GM18520 (cell line): ENCODE data around the gene ACTRT3.
"Not testable (repeated sequence)": the region's sequence is repeated elsewhere in the genome, so short reads cannot be mapped to it uniquely, and the experiment has no call there.

ENCODE experiments used
- ATAC-seq: cut with Tn5 transposase; IDR thresholded peaks from one replicate; pipeline ENCODE4 v1.9.1; 2021; ENCODE audit not compliant: unreplicated experiment

Gene ACTRT3

DNA sequence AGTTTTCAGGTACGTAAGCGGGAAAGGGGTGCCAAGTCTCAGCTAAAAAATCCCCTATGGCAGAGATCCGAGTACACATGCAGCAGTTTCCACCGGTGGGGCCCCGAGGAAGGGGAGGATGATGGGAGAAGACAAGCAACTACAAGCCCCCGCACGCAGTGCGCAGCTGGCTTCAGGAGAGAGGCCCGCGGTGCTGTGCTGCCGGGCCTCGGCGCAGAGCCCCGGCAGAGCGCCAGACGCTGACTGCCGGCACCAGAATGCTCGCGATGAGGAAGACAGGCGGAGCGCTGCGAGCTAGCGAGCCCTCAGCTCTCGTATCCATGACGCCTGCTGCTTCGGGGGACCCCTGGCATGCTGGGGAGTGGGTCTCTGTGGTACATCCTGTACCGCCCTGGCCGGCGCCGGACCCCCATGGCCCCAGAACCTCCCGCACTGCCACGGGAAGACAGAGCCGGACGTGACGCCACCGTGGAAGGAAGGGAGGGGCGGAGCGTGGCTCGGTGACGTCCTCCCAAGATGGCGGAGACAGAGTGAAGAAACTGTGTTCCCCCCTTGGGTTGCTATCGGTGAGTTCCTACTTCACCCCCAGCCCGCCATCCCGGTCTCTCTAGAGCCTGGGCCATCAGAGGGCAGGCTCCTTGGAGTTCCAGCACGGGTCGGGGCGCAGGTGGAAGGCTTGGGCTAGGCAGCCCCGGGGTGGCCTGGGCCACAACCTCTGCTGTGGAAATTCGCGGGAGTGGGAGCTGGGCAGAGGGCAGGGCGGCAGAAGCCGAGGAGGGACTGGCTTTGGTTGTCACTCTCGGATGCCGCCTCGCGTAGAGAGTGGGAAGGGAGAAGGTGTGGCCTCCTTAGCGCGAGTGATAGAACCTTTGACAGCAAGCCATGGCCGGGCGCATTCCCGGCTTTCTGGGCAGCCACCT lies 3.8 kb upstream of the ACTRT3 start, which contains the start of gene MYNN:
Gene MYNN, plus strand, starts transcription at position 500 of the 920 bp plus-strand sequence. CDS start 900 bp downstream, outside the sequence.
- peak; percentile 77 for ATAC-seq

DNA sequence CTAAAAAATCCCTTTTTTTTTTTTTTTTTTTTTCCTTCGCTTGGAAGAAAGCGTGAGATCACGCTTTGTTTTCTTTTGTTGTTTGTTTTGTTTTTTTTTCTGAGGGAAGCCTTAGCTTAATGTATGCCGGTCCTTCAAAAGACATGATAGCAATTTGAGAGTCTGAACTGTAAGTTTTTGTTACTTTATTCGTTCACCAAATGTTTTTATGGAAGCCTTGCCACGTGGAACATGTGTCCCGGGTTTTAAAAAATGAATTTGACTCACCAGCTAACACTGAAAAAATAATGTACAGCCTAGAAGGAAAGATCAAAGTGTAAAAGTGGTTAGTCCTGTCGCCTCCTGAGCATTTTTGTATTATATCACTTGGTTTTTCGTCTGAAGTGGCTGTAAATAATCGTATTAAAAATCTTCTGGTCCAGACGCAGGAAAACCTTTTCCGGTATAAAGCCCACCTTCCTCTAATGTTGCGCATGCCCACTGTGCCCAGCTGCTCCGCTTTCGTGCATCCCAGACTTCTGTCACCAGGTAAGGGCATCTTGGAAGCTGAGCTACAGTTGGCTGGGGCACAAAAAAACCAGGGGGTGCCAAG lies 3.0 kb upstream of the ACTRT3 start:
- ATAC-seq, result peak; percentile 3

DNA sequence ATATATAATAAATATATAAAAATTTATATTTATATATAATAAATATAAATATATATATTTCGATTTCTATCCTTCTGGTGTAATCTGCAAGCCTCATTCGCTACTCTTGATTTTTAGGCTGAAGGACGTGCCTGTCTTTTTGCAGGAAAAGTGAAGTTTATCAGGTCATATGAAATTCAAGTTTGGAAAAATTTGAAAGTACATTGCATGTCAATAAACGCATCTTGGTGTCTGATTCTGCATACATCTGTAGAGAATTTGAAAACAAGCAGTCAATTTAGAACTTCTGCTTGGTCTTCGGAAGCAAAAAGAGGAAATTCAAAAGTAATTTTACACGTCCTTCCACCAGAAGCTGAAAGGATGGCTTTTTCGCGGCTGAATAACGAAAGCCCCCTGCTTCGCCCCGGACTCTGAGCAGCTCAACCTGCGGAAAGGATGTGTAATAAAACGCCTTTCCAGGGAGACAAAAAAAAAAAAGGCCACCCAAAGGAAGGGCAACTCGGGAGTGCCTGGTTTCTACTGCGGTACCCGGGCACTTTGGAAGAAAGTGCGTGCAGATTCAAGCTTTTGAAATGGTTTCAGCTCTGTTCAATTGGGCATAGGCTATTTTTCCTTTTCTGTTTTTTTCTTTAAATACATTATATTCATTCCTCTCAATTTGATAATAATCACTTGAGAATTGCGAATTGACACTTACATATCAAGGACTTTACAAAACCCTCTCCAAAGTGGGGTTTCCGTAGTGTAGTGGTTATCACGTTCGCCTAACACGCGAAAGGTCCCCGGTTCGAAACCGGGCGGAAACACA lies 2.3 kb upstream of the ACTRT3 start:
- ATAC-seq, result peak; percentile 21

DNA sequence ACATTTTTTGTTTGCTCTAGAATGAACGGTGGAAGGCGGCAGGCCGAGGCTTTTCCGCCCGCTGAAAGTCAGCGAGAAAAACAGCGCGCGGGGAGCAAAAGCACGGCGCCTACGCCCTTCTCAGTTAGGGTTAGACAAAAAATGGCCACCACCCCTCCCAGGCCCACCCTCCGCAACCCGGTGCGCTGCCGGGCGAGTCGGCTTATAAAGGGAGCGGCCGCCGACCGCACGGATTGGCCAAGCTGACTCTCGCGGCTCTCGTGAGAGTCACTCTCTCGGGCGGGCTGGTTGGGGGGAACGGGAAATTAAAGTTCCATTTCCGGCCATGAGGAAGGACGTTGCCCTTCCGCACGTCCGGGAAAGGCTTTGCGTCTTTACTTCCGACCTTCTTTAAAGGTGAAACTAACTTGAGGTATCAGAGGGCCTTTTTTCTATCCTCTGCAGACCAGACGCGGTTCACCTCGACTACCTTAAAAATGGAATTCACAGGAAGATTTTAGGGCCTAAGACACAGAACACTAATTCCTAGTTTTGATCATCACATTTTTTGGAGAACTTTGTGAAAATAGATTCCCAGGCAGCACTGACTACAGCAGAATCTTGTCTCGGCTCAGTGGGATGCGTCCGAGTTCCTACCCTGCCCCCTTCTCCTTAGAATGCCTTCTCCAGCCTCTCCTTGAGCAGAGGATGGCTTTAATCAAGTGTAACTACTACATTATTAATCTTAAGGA lies 4.3 kb downstream of the ACTRT3 start, which contains the start of gene TERC:
Gene TERC, minus strand, starts transcription at position 179 of the 731 bp plus-strand sequence.
- ATAC-seq, result peak; percentile 71

DNA sequence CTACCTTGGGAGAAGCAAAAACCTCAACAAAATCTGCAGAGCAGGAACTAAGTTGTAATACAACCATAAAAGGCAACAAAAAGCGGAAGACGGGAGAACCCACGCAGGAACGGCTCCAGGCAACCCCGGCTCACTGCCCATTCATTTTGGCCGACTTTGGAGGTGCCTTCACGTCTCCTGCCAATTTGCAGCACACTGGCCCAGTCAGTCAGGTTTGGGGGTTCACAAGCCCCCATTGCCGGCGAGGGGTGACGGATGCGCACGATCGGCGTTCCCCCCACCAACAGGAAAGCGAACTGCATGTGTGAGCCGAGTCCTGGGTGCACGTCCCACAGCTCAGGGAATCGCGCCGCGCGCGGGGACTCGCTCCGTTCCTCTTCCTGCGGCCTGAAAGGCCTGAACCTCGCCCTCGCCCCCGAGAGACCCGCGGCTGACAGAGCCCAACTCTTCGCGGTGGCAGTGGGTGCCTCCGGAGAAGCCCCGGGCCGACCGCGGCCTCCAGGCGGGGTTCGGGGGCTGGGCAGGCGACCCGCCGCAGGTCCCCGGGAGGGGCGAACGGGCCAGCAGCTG lies 5.0 kb downstream of the ACTRT3 start:
- ATAC-seq, result peak; percentile 15

DNA sequence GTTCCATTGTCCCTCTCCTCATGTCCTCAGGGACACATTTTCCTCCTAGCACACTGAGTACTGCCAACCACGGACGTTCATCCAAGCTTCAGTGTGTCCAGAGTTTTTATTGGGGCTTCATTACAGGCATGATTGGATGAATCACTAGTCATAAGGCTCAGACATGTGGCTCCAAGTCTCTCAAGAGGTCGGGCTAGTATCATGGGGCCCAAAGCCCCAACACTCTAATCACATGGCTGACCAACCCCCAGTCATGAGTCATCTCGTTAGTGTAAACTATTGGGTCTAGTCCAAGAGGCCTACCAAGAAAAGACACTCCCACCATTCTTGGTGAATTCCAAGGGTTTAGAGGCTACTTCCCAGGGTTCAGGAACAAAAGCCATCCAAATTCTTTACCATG lies 8.9 kb downstream of the ACTRT3 start:
- no peak for ATAC-seq

DNA sequence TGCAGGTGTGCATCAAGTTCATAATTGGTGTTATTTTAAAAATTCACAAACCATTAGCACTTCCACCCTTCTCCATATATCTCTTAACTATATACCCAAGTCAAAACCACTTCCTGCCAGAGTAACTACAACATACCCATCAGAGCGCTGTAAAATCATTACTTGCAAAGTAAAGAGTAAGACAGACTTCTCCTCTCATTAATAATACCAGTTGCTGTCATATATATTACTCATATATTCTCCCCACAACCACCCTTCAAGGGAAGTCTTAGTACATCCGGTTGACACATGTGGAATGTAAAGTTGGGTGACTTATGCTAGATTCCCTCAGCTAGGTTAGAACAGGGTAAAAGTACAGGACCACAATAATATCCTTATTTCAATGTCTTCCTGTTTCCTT lies 10.1 kb downstream of the ACTRT3 start:
- peak; percentile 48 for ATAC-seq

DNA sequence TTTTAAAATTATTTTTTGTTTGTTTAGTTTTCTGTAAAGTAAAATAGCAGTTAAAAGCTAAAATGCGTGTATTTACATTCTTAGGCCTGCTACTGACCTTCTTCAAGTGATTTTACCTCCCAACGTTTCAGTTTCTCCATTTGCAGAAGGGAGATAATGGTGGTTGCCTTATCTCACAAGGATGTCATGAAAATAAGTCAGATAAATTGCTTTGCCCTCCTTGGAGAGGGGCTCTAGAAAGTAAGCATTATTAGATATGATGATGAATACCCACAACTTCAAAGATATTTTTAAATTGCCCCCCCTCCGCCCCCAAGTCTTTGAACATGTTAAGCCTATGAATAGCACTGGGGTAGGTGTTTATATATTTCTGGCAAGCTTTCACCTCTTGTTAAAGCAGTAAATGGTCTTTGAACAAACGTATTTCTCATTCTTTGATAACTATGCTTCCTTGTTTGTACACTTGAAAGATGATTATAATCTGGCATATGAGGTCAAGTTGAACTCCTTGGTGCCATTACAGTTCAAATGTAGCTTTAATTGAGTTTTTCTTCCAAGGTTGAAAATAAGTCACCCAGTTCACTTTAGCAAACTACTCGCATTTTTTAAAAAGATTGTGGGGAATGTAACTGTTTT lies 10.9 kb downstream of the ACTRT3 start:
- no peak for ATAC-seq

DNA sequence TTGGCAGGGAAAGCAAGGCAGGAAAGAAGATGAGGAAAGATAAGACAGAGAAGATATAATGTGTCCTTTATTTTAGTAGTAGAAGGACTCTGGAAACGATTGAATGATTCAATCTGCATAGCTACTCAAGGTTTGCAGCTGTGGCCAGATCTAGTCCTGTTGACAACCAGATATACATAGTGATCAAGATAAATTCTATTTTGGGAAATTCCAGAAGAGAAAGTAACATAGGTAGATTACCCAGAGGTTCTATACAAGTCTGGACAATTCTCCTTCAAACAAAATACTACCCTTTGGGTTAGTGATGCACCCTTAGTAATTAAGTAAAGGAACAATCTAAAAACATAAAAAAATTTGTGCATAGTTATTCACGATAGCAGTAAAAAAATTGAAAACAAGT lies 13.9 kb downstream of the ACTRT3 start:
- ATAC-seq, result no peak

DNA sequence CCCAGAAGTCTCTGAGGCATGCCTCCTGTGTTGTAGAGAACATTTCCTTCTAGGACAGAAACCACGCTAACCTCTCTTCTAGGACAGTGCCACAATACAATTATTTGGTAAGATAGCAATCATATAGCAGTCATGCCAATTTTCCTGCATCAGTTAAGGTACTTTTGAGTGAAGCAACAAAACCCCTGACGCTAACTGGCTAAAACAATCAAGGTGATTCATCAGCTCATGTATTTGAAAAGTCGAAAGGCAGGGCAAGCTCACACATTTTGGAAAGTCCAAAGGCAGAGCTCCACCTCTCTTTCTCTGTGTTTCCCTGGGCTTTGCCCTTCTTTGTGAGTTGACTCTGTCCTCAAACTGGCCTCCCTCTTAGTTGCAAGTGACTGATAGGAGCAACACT lies 14.7 kb downstream of the ACTRT3 start:
- ATAC-seq, result no peak

DNA sequence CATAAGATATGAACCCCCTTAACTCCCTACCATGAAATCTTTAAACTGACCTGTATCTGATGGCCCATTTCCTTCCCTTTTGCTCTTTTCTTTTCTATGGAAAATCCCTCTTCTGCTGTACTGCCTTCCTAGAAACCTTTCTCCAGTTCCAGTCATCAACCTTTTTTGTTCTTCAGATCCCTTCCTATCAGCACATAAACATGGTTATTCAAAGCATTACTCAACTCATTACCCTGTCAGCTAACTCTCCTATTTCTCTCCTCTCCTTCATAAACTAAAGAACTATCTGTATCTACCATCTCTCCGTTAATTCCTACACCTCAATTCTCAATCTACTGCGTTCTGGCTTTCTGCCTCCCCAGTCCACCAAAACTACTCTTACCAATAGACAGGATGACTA lies 17.5 kb downstream of the ACTRT3 start:
- ATAC-seq, result no peak

DNA sequence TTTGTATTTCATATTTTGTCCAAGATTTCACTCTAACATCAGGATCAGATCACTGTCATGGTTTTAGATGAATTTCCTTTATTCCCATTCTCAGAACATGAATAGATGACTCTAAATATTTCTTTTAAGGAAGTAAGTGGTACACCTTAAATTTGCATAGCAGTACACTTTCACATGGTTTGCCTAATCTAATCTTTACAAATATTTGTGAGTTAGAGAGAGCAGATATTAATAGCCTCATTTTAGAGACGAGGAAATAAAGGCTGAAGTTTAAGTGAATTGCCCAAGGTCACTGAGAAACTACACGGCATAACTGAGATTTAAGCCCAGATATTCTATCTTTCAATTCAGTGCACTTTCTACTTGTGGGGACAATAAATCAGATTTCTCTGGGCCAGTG lies 18.7 kb downstream of the ACTRT3 start:
- ATAC-seq, result no peak

DNA sequence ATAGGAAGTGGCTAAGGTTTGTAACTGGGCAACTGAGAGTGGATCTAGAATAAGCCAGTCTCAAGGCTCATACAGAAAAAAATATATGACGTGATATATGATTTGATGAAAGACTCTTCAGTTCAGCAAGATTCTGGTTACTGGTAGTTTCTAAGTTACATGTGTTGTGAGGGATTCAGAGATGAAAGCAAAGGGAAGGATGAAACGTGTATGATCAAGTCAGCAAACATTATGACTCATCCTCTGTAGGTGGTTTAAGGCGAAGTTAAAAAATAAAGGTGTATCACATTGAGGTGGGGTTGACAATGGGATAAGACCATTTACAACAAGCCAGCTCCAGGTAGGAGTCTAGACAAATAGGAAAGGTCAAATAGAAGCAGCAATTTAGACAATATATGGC lies 20.7 kb downstream of the ACTRT3 start:
- ATAC-seq, result no peak

DNA sequence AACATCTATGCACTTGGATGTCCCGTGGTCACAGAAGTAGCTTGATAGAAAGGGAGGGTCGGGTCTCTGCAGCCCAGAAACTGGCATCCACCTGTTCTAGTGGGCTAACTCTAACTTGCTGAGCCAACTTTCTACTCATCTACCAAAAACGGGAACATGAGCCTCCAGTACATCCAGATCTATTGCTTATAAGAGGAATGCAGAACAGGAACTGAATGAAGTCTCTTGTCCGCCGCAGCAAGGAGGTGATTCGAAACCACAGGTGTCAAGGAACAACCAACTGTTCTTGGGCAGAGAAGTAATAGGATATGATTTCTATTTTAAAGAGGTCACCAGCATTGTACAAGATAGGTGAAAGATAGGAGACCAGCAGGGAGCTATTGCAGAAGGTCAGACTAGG lies 22.4 kb downstream of the ACTRT3 start:
- ATAC-seq, result no peak

DNA sequence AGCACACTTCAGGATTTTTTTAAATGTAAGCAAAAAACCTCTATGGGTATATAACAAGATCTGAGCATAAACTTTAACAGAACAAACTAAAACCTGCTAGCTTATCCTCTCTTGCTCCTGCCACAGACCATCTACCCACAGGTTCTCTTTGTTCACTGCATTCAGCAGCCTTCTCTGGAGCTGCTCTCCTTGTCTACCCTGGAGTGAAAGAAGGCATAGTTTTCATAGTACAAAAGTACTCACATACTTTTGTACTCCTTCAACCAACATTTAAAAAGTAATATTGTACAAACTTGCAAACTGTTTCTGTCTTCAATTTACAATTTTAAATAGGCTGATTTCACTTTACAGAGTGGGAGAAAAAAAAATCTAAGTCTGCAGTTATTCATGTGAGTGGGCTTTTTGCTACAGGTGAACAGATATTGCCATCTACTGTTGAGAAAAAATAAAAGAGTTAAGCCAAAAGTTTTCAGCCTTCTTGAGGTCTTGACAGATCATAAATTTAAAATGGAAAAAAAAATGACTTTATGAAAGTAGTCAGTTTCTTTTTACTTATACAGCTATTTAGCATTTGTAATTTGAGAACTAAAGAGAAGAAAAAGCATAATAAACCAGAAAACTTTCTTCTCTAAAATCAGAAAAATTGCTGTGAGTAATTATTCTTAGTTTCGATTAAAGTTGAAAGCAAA lies 24.9 kb downstream of the ACTRT3 start:
- ATAC-seq, result no peak

DNA sequence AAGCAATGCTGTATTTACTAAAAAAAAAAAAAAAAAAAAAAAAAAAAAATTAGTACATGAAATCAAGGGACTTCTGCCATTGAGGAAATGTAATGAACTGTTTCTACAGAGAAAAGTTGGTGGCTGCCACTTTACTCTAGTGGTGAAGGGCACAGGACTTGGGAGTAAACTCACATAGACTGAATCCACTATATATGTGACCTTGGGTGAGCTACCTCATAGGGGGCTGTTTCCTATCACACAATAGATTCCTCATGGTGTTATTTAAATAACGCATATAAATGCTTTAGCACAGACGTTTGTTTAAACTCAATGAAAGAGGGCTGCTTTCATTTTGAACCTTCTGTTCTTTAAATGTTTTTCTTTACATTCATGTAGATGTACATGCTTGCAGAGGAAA lies 30.3 kb downstream of the ACTRT3 start:
- no peak for ATAC-seq

DNA sequence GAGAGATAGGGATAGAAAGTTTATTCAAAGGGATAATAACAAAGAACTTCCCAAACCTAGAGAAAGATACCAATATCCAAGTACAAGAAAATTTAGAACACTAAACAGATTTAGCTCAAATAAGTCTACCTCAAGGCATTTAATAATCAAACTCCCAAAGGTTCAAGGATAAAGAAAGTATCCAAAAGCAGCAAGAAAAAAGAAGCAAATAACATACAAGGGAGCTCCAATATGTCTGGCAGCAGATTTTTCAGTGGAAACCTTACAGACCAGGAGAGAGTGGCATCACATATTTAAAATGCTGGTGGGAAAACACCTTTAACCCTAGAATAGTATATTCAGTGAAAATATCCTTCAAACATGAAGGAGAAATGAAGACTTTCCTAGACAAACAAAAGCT lies 37.5 kb downstream of the ACTRT3 start:
- not testable (repeated sequence) for ATAC-seq

DNA sequence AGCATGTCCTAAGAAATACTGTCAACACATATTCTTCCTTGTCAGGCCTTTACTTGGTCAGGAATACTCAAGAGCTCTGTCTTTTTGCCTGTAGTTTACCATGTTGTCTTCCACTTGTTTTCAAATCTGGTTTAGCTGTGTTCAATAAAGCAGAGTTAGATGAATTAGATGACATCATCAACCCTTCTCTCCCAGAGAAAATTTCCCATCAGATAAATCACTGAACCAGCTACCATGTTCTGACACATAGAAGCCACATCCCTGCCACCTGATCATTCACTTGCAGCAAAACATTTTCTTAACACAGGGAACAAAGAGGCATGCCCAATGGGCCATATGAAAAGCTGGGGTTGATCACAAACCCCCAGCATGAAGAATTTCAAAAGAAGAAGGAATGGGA lies 46.6 kb downstream of the ACTRT3 start:
- no peak for ATAC-seq

DNA sequence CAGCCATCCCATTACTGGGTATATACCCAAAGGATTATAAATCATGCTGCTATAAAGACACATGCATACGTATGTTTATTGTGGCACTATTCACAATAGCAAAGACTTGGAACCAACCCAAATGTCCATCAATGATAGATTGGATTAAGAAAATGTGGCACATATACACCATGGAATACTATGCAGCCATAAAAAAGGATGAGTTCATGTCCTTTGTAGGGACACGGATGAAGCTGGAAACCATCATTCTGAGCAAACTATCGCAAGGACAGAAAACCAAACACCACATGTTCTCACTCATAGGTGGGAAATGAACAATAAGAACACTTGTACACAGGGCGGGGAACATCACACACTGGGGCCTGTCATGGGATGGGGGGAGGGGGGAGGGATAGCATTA lies 50.9 kb downstream of the ACTRT3 start:
- ATAC-seq, result not testable (repeated sequence)
